Cardiac septum (tissue), 1 donor: Measurements from ENCODE around the gene B4GALNT2. TPM values are rescaled to one million over a fixed set of nuclear protein-coding genes. Genes with fewer than 3 reads are reported as not detected.
A peak's percentile ranks its signal among the peaks of the same experiment; 100 is the strongest.

Source experiments
- DNase-seq: peaks from one replicate; pipeline ENCODE4 v3.0.0-alpha.2; 2020; ENCODE audit warnings: low spot score
- intact Hi-C: fragments of 100-400 bp; cut with DNase I; formaldehyde crosslinking; loops from one replicate; pipeline ENCODE4 v1.14.0; 2022
- total RNA-seq: library from RNA; stranded (reverse); fragmentation: NEBNext Ultra II Directional; extraction: Animal tissue kit (Norgen Biotek cat#: 25700); gene quantifications from one replicate; pipeline ENCODE4 v1.2.1, GENCODE V29; 2021
- donor health status: DM: no; HTN: no; CAD: no.

The B4GALNT2 gene
- total RNA-seq, 1 donor from 2014 or later: 0.03 TPM

- intact Hi-C loops: no loop called here
- DNase-seq: no peak
Measured at GRCh38 chr17:49200423-49201083, 68.0 kb downstream of the B4GALNT2 start.

- intact Hi-C loops: no loop called here
Measured at GRCh38 chr17:49201481-49201927, 68.9 kb downstream of the B4GALNT2 start.

GRCh38 chr17:49203796-49204195 is 71.2 kb downstream of the B4GALNT2 start:
- intact Hi-C loops: no loop called here
- DNase-seq: no peak

More at GRCh38 chr17:49201481-49201927, 68.9 kb downstream of the B4GALNT2 start:
- DNase-seq: no peak

GRCh38 chr17:49204516-49204915 is 71.9 kb downstream of the B4GALNT2 start:
- intact Hi-C loops: no loop called here
- no peak for DNase-seq

- intact Hi-C loops: no loop called here
- no peak for DNase-seq
Measured at GRCh38 chr17:49209061-49209571, 76.5 kb downstream of the B4GALNT2 start.

GRCh38 chr17:49210158-49211029 is 77.8 kb downstream of the B4GALNT2 start, which contains the start of the genes ABI3 and GNGT2:
ABI3 (plus strand) TSS chr17:49210707; CDS start chr17:49210725, 18 bp downstream.
GNGT2 (minus strand) TSS chr17:49210574; CDS start chr17:49207422, 3,152 bp downstream.
- DNase-seq: no peak
- intact Hi-C loops: no loop called here

- no peak for DNase-seq
- intact Hi-C loops: no loop called here
Measured at GRCh38 chr17:49213399-49213798, 80.8 kb downstream of the B4GALNT2 start.

- no peak for DNase-seq
- intact Hi-C loops: no loop called here
Measured at GRCh38 chr17:49213847-49214246, 81.3 kb downstream of the B4GALNT2 start.

- no peak for DNase-seq
- intact Hi-C loops: no loop called here
Measured at GRCh38 chr17:49214676-49215360, 82.2 kb downstream of the B4GALNT2 start.

GRCh38 chr17:49216482-49216881 is 83.9 kb downstream of the B4GALNT2 start:
- DNase-seq: no peak

GRCh38 chr17:49216953-49217650 is 84.5 kb downstream of the B4GALNT2 start:
- DNase-seq: no peak
- intact Hi-C loops: no loop called here

More at GRCh38 chr17:49216482-49216881, 83.9 kb downstream of the B4GALNT2 start:
- intact Hi-C loops: no loop called here

- DNase-seq: peak; percentile 88
- intact Hi-C loops: no loop called here
Measured at GRCh38 chr17:49217651-49218413, 85.3 kb downstream of the B4GALNT2 start.

- intact Hi-C loops: no loop called here
- no peak for DNase-seq
Measured at GRCh38 chr17:49218941-49219913, 86.7 kb downstream of the B4GALNT2 start.

GRCh38 chr17:49219987-49220386 is 87.4 kb downstream of the B4GALNT2 start:
- intact Hi-C loops: loop anchor here (5.0 kb wide), 1 partner anchor 38 kb away; no protein-coding TSS in a partner anchor
- DNase-seq: no peak

GRCh38 chr17:49223168-49223516 is 90.6 kb downstream of the B4GALNT2 start:
- DNase-seq: no peak
- intact Hi-C loops: loop anchor here (5.0 kb wide), 1 partner anchor 41 kb away; no protein-coding TSS in a partner anchor

- peak; percentile 89 for DNase-seq
- intact Hi-C loops: loop anchor here (5.0 kb wide), 1 partner anchor 41 kb away; no protein-coding TSS in a partner anchor
Measured at GRCh38 chr17:49223517-49224197, 91.1 kb downstream of the B4GALNT2 start.
